NB4 (cell line): ENCODE measurements around the gene CARMIL1.

Source experiments
- MAX ChIP-seq: IDR thresholded peaks from 2 replicates; pipeline ENCODE4 v1.6.1; 2011; ENCODE audit warnings: low read depth, low read length
- MYC ChIP-seq: IDR thresholded peaks from 2 replicates; pipeline ENCODE4 v1.6.1; 2011; ENCODE audit warnings: low read depth, low read length
- POLR2A ChIP-seq: IDR thresholded peaks from 2 replicates; pipeline ENCODE4 v1.6.1; 2011; ENCODE audit warnings: mild to moderate bottlenecking; ENCODE audit not compliant: insufficient read length; ENCODE audit errors: extremely low read depth
- TF ChIP-seq, protein P1 (sequence below): IDR thresholded peaks from one replicate; pipeline ENCODE4 v1.5.1; 2012; ENCODE audit warnings: low read depth, low read length

GRCh38 chr6:25237579-25237978 is 41.6 kb upstream of the CARMIL1 start:
- TF ChIP-seq, protein P1, sequence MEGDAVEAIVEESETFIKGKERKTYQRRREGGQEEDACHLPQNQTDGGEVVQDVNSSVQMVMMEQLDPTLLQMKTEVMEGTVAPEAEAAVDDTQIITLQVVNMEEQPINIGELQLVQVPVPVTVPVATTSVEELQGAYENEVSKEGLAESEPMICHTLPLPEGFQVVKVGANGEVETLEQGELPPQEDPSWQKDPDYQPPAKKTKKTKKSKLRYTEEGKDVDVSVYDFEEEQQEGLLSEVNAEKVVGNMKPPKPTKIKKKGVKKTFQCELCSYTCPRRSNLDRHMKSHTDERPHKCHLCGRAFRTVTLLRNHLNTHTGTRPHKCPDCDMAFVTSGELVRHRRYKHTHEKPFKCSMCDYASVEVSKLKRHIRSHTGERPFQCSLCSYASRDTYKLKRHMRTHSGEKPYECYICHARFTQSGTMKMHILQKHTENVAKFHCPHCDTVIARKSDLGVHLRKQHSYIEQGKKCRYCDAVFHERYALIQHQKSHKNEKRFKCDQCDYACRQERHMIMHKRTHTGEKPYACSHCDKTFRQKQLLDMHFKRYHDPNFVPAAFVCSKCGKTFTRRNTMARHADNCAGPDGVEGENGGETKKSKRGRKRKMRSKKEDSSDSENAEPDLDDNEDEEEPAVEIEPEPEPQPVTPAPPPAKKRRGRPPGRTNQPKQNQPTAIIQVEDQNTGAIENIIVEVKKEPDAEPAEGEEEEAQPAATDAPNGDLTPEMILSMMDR, result no peak
- no peak for TF ChIP-seq POLR2A
- no peak for TF ChIP-seq MAX
- no peak for TF ChIP-seq MYC
